A549 (cell line): ENCODE results near the gene GIPR. TPM values are rescaled to one million over a fixed set of nuclear protein-coding genes. Genes with fewer than 3 reads are reported as not detected.

ENCODE experiments used
- ATAC-seq, 2 experiments: fragments of 200-7000 bp in 1 of 2; fragments of >200 bp in 1 of 2; cut with Nextera tagmentation in 1 of 2; cut with Tn5 transposase in 1 of 2; 3 replicates each; pipeline versions ENCODE4 v1.8.0 to v1.9.1; 2018 to 2020; ENCODE audit warnings: mild to moderate bottlenecking in 1 of 2, moderate library complexity in 1 of 2
- CTCF ChIA-PET: fragments of 300-600 bp; sonication (Branson Sonifier 250); formaldehyde crosslinking; extraction: SDS; loops from one replicate; lab custom pipeline; 2021; ENCODE audit warnings: antibody characterized with exemption, inconsistent platforms; lab: Yijun Ruan, JAX
- POLR2A ChIA-PET: fragments of 350-600 bp; formaldehyde crosslinking; extraction: SDS; loops from one replicate; lab custom pipeline; 2021; ENCODE audit warnings: antibody characterized with exemption, inconsistent platforms; lab: Yijun Ruan, JAX
- DNase-seq, 2 experiments: peaks; one replicate each; pipeline versions ENCODE4 v3.0.0 to v3.0.0-alpha.2; 2011 to 2016; ENCODE audit warnings: low read depth in 1 of 2, low spot score in 1 of 2
- FAIRE-seq: peaks from 2 replicates; lab custom pipeline; 2011; peaks lifted over from hg19 to GRCh38; lab: Jason Lieb, UNC
- H3K27ac ChIP-seq, 2 experiments: fragments of >200 bp; sonication (Bioruptor Twin); formaldehyde crosslinking; 3 replicates each; pipeline ENCODE4 v1.5.1; 2016 to 2017
- H3K4me1 ChIP-seq: fragments of >200 bp; sonication (Bioruptor Twin); formaldehyde crosslinking; 3 replicates; pipeline ENCODE4 v1.6.1; 2016
- H3K4me2 ChIP-seq: fragments of >200 bp; sonication (Bioruptor Twin); formaldehyde crosslinking; 3 replicates; pipeline ENCODE4 v1.6.1; 2016
- H3K4me3 ChIP-seq: fragments of >200 bp; sonication (Bioruptor Twin); formaldehyde crosslinking; 3 replicates; pipeline ENCODE4 v1.5.1; 2016
- H3K9me3 ChIP-seq: fragments of >200 bp; sonication (Bioruptor Twin); formaldehyde crosslinking; 3 replicates; pipeline ENCODE4 v1.6.1; 2016
- ATOH8 ChIP-seq: fragments of 250-450 bp; sonication (Bioruptor Pico); IDR thresholded peaks from 2 replicates; pipeline ENCODE4 v1.5.0; 2020; ENCODE audit warnings: low read depth, mild to moderate bottlenecking, moderate library complexity
- CBX8 ChIP-seq: fragments of 200-600 bp; sonication (generic); IDR thresholded peaks from 2 replicates; pipeline ENCODE4 v1.6.1; 2016
- EHF ChIP-seq: fragments of 250-450 bp; sonication (Bioruptor Pico); IDR thresholded peaks from 2 replicates; pipeline ENCODE4 v1.5.0; 2020; ENCODE audit warnings: mild to moderate bottlenecking
- FOXS1 ChIP-seq: fragments of 250-450 bp; sonication (Bioruptor Pico); IDR thresholded peaks from 2 replicates; pipeline ENCODE4 v1.5.0; 2020; ENCODE audit warnings: mild to moderate bottlenecking, moderate library complexity
- HDAC2 ChIP-seq: fragments of 200-600 bp; sonication (generic); IDR thresholded peaks from 2 replicates; pipeline ENCODE4 v1.6.1; 2016
- HMGXB4 ChIP-seq: fragments of 250-450 bp; sonication (Bioruptor Pico); IDR thresholded peaks from 2 replicates; pipeline ENCODE4 v1.5.0; 2021; ENCODE audit warnings: mild to moderate bottlenecking, moderate library complexity, borderline replicate concordance
- HOXB13 ChIP-seq: fragments of 250-450 bp; sonication (Bioruptor Pico); IDR thresholded peaks from 2 replicates; pipeline ENCODE4 v1.5.0; 2020; ENCODE audit warnings: low read depth, mild to moderate bottlenecking, moderate library complexity
- JUN ChIP-seq, 2 experiments: fragments of >200 bp; sonication (Bioruptor Twin); formaldehyde crosslinking; IDR thresholded peaks; 2 replicates in 1 of 2; 3 replicates in 1 of 2; pipeline ENCODE4 v1.6.1; 2016 to 2017
- MAX ChIP-seq: IDR thresholded peaks from 2 replicates; pipeline ENCODE4 v1.6.1; 2012
- PHF8 ChIP-seq: fragments of 200-600 bp; sonication (generic); IDR thresholded peaks from 2 replicates; pipeline ENCODE4 v1.6.1; 2016; ENCODE audit warnings: low read depth, mild to moderate bottlenecking, antibody characterized with exemption, moderate library complexity, borderline replicate concordance
- RCOR1 ChIP-seq: fragments of 150-350 bp; IDR thresholded peaks from 2 replicates; pipeline ENCODE4 v1.6.1; 2014; ENCODE audit warnings: antibody characterized with exemption, low read length, low read depth
- REST ChIP-seq: fragments of 200-600 bp; sonication (generic); IDR thresholded peaks from 2 replicates; pipeline ENCODE4 v1.6.1; 2016; ENCODE audit warnings: antibody characterized with exemption, mild to moderate bottlenecking, moderate library complexity
- RFX5 ChIP-seq: fragments of 450-650 bp; IDR thresholded peaks from 2 replicates; pipeline ENCODE4 v1.7.1; 2014; ENCODE audit warnings: antibody characterized with exemption, mild to moderate bottlenecking, moderate library complexity
- TFCP2L1 ChIP-seq: fragments of 250-450 bp; sonication (Bioruptor Pico); IDR thresholded peaks from 2 replicates; pipeline ENCODE4 v1.5.0; 2021; ENCODE audit warnings: mild to moderate bottlenecking
- TP53 ChIP-seq: fragments of 250-450 bp; sonication (Bioruptor Pico); IDR thresholded peaks from 2 replicates; pipeline ENCODE4 v1.5.0; 2021; ENCODE audit warnings: mild to moderate bottlenecking, moderate library complexity
- USF2 ChIP-seq: fragments of 450-650 bp; IDR thresholded peaks from 2 replicates; pipeline ENCODE4 v1.6.1; 2014; ENCODE audit warnings: antibody characterized with exemption
- WGBS: methylation state at CpG from one replicate; pipeline ENCODE4 v1.1.6; 2017; ENCODE audit errors: missing lambda C conversion rate; 5-methylcytosine and 5-hydroxymethylcytosine counted together
- polyA plus RNA-seq, 4 experiments: library from polyadenylated mRNA; depleted of rRNA in 3 of 4; stranded (reverse); fragments of >200 nt; fragmentation: RNase III in 1 of 4; extraction: RNeasy Plus Mini Kit Qiagen cat#74134 plus additional on column Dnase treatment in 1 of 4; gene quantifications; 2 replicates in 3 of 4; 3 replicates in 1 of 4; pipeline ENCODE4 v1.2.3, GENCODE V29; 2011 to 2017
- TF ChIP-seq, protein P1 (sequence below): IDR thresholded peaks from 2 replicates; pipeline ENCODE4 v1.6.1; 2012; ENCODE audit warnings: low read depth, borderline replicate concordance

The GIPR gene
- polyA plus RNA-seq, 2 of the 4 experiments (the other 2 are of a cell fraction) = 1.2 to 1.4 TPM

DNA sequence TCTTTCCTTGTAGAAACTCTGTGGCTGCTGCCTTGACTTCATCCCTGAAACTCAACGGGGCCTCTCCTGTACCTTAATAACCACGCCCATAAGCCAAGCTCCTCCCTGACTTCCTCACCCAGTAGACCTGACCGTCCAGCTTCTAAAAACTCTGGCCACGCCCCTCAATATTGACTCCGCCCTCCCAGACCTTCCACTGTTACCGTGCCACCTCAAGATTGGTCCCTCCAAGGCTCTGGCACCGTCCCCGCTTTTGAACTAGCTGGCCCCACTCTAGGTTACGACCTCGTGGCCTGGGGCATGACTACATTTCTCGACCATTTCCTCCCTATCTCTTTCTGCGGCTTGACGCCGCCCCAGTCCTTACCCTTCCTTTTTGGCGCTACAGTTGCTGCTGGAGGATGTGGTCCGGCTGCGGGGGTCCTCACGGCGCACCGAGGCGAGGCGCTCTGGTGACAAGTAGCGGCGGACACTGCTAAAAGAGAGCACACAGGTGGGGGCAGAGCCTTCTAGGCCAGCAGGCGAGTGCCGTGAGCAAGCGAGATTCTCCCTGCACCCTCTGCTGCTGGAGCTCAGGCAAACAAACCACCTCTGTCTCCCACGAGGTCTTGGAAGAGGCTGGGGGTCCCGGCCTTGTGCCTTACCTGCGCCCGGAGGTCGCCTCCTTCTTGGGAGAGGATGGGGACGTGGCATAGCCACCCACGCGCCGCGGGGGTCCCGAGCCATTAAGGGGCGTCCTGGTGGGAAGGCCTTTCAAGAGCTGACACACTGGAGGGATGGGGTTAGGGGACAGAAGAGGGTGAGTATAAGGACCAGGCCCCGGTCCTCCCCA, 26.5 kb upstream of the GIPR start:
- TF ChIP-seq ATOH8 (CRISPR knock-in tag) (no peak), TFCP2L1 (CRISPR knock-in tag) (peak; percentile 62; the same call in 1 of the 2 replicates), PHF8 (0 out of 2 replicates have a peak, but pooled peaks have one; percentile 34), MAX (peak; percentile 92), CBX8 (no peak), RCOR1 (no peak), HMGXB4 (0 out of 2 replicates have a peak, but pooled peaks have one; percentile 19), FOXS1 (no peak), JUN (IDR thresholded peaks at IDR 0.05) (peak in 1 of 2 experiments; percentile 11; a peak in 1 of 5 replicates), HOXB13 (peak; percentile 55; the same call in 1 of the 2 replicates), USF2 (peak; percentile 18; the same call in 1 of the 2 replicates), RFX5 (0 out of 2 replicates have a peak, but pooled peaks have one; percentile 19), REST (no peak), TP53 (CRISPR knock-in tag) (peak; percentile 88; the same call in 1 of the 2 replicates), EHF (peak; percentile 65; the same call in 1 of the 2 replicates), HDAC2 (0 out of 2 replicates have a peak, but pooled peaks have one; percentile 11)
- TF ChIP-seq, protein P1, sequence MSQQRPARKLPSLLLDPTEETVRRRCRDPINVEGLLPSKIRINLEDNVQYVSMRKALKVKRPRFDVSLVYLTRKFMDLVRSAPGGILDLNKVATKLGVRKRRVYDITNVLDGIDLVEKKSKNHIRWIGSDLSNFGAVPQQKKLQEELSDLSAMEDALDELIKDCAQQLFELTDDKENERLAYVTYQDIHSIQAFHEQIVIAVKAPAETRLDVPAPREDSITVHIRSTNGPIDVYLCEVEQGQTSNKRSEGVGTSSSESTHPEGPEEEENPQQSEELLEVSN = peak; percentile 82
- H3K4me1 ChIP-seq = peaks cover 49% of the 10 kb centered on the region
- no peaks in the 10 kb centered on the region for H3K9me3 ChIP-seq
- POLR2A ChIA-PET = interaction anchor here (0.5 to 2.9 kb wide), 22 partner anchors 9 to 455 kb away, joined by 3 to 25 read pairs (median 6); partner anchors contain the start of genes OPA3, QPCTL, SNRPD2 and VASP
- peak overlapping the region; percentile 96 for H3K4me2 ChIP-seq
- peak overlapping the region; percentile 88 to 90 for H3K27ac ChIP-seq
- H3K4me3 ChIP-seq = peak overlapping the region; percentile 51
- WGBS = 2% methylated on average over 35 of the region's 40 CpGs
- peak; percentile 44 to 69 for ATAC-seq
- CTCF ChIA-PET = interaction anchor here (0.6 to 15.1 kb wide), 65 partner anchors 11 to 239 kb away, joined by 3 to 437 read pairs (median 9); partner anchors contain the start of genes FOSB, GIPR, GPR4 and OPA3
- FAIRE-seq = peak; percentile 91
- DNase-seq = peak; percentile 97 to 98
